ENCODE results near the gene MYOG. TPM values are rescaled to one million over a fixed set of nuclear protein-coding genes. Genes with fewer than 3 reads are reported as not detected.

Gene MYOG
- total RNA-seq, 1 experiment from 2014 or later, result not detected

- Histone ChIP-seq H2AFZ (ENCODE audit: low read length) (no peak overlapping the region), H3T11ph (ENCODE audit: low read length) (no peak overlapping the region), H2BK15ac (ENCODE audit: low read depth, low read length) (no peak overlapping the region), H4K5ac (ENCODE audit: insufficient read length, low read depth, low read length) (no peak overlapping the region), H4K8ac (replicated peaks; ENCODE audit: insufficient read length, low read depth, low read length) (no peak overlapping the region), H3K9me3 (ENCODE audit: control insufficient read depth, low read depth, low read length) (no peaks in the 10 kb centered on the region), H2BK20ac (ENCODE audit: low read depth, low read length, poor library complexity, severe bottlenecking) (no peak overlapping the region), H3K27me3 (ENCODE audit: insufficient read depth, low read length) (no peaks in the 10 kb centered on the region; the same call in 1 of the 2 replicates), H3K4me2 (ENCODE audit: insufficient read depth, insufficient read length, low read length) (no peak overlapping the region), H2AK5ac (ENCODE audit: insufficient read length, low read length) (no peak overlapping the region), H4K20me1 (ENCODE audit: control insufficient read depth, insufficient read depth, insufficient read length) (no peaks in the 10 kb centered on the region), H2BK5ac (ENCODE audit: insufficient read length, low read length) (no peak overlapping the region), H2BK12ac (ENCODE audit: insufficient read length, low read depth, low read length) (no peak overlapping the region), H3K18ac (ENCODE audit: insufficient read length, low read depth, low read length) (no peak overlapping the region), H3K23me2 (ENCODE audit: insufficient read length, low read depth, low read length, poor library complexity, severe bottlenecking) (peaks cover 8% of the 10 kb centered on the region), H3K27ac (ENCODE audit: insufficient read length, low read depth, low read length) (no peak overlapping the region), H3K56ac (ENCODE audit: insufficient read length, low read depth, low read length) (no peak overlapping the region), H3K79me1 (ENCODE audit: insufficient read depth, low read depth, low read length, poor library complexity, severe bottlenecking) (no peaks in the 10 kb centered on the region), H4K91ac (ENCODE audit: insufficient read length, low read depth, low read length) (no peak overlapping the region), H3K4me1 (ENCODE audit: insufficient read depth, low read length) (peaks cover 3% of the 10 kb centered on the region; the same call in 1 of the 2 replicates), H3K9ac (ENCODE audit: extremely low read depth, insufficient read length, low read length) (no peak overlapping the region), H2BK120ac (ENCODE audit: low read depth, low read length, poor library complexity, severe bottlenecking) (no peak overlapping the region), H3K14ac (ENCODE audit: insufficient read depth, low read length) (no peak overlapping the region), H3K79me2 (ENCODE audit: insufficient read depth, low read length) (no peaks in the 10 kb centered on the region), H3K4ac (ENCODE audit: low read depth, low read length) (no peak overlapping the region), H3K23ac (ENCODE audit: insufficient read length, low read depth, low read length) (no peak overlapping the region)
- no peaks in the 10 kb centered on the region for H3K9me3 Mint-ChIP-seq
- H3K27me3 Mint-ChIP-seq (ENCODE audit: low read depth), result peaks cover 2% of the 10 kb centered on the region
- TF ChIP-seq CTCF (conservative IDR thresholded peaks at IDR 0.05), result no peak
- peaks cover 0 to 9% of the 10 kb centered on the region in 2 experiments; a peak in 2 of 4 replicates for H3K4me1 Mint-ChIP-seq
- DNase-seq, result no peak
- H3K4me3 Mint-ChIP-seq, result no peak overlapping the region
- no peak overlapping the region for H3K27ac Mint-ChIP-seq
- peaks cover 0 to 7% (median 5%) of the 10 kb centered on the region in 3 experiments; a peak in 2 of 7 replicates for H3K36me3 Mint-ChIP-seq (ENCODE audit: insufficient read depth in 1 of 3, low read depth in 3 of 3)
- no CpG with 5 or more reads among the region's 2 CpGs for WGBS (ENCODE audit: extremely low coverage, insufficient read length, low lambda C conversion rate)
Observed at GRCh38 chr1:203073469-203073868, 12.3 kb downstream of the MYOG start.
